G401 (cell line): ENCODE data around the gene ALDH7A1. TPM values are rescaled to one million over a fixed set of nuclear protein-coding genes. Genes with fewer than 3 reads are reported as not detected.
A peak's percentile ranks its signal among the peaks of the same experiment; 100 is the strongest.
"Not testable (repeated sequence)": the region's sequence is repeated elsewhere in the genome, so short reads cannot be mapped to it uniquely, and the experiment has no call there.

Experiments
- DNase-seq: peaks from one replicate; pipeline ENCODE4 v3.0.0-alpha.2; 2015; ENCODE audit warnings: low spot score
- in situ Hi-C: cut with HindIII; loops from 2 replicates; pipeline ENCODE4 v1.10.0; 2016; ENCODE audit warnings: low sequenced_read_pairs, mixed read lengths
- total RNA-seq: library from RNA; depleted of rRNA; stranded (reverse); fragments of >200 nt; shearing (Covaris generic); gene quantifications from 2 replicates; pipeline ENCODE4 v1.2.3, GENCODE V29; 2014

The ALDH7A1 gene
- total RNA-seq, 1 experiment from 2014 or later: 146 TPM

- no peak for DNase-seq
- in situ Hi-C loops: no loop called here
Observed at GRCh38 chr5:126599499-126599898, 4.5 kb upstream of the ALDH7A1 start.

- in situ Hi-C loops: no loop called here
Observed at GRCh38 chr5:126597156-126597555, 2.1 kb upstream of the ALDH7A1 start.

GRCh38 chr5:126595486-126596083 is 566 bp upstream of the ALDH7A1 start:
- in situ Hi-C loops: no loop called here
- no peak for DNase-seq

More at GRCh38 chr5:126597156-126597555, 2.1 kb upstream of the ALDH7A1 start:
- DNase-seq: peak; percentile 22

- no peak for DNase-seq
- in situ Hi-C loops: no loop called here
Observed at GRCh38 chr5:126591549-126591948, 3.5 kb downstream of the ALDH7A1 start.

- in situ Hi-C loops: no loop called here
- no peak for DNase-seq
Observed at GRCh38 chr5:126589536-126590297, 5.3 kb downstream of the ALDH7A1 start.

- in situ Hi-C loops: no loop called here
- no peak for DNase-seq
Observed at GRCh38 chr5:126587551-126588390, 7.2 kb downstream of the ALDH7A1 start.

- in situ Hi-C loops: no loop called here
- no peak for DNase-seq
Observed at GRCh38 chr5:126583761-126584160, 11.3 kb downstream of the ALDH7A1 start.

GRCh38 chr5:126579716-126580115 is 15.3 kb downstream of the ALDH7A1 start:
- in situ Hi-C loops: no loop called here
- no peak for DNase-seq

- DNase-seq: no peak
- in situ Hi-C loops: no loop called here
Observed at GRCh38 chr5:126577415-126577814, 17.6 kb downstream of the ALDH7A1 start.

GRCh38 chr5:126576974-126577373 is 18.0 kb downstream of the ALDH7A1 start:
- no peak for DNase-seq

GRCh38 chr5:126575644-126576043 is 19.4 kb downstream of the ALDH7A1 start:
- in situ Hi-C loops: no loop called here

More at GRCh38 chr5:126576974-126577373, 18.0 kb downstream of the ALDH7A1 start:
- in situ Hi-C loops: no loop called here

GRCh38 chr5:126568206-126568755 is 26.7 kb downstream of the ALDH7A1 start:
- in situ Hi-C loops: no loop called here
- DNase-seq: no peak

More at GRCh38 chr5:126575644-126576043, 19.4 kb downstream of the ALDH7A1 start:
- DNase-seq: no peak

- DNase-seq: no peak
- in situ Hi-C loops: no loop called here
Observed at GRCh38 chr5:126562823-126563222, 32.2 kb downstream of the ALDH7A1 start.

GRCh38 chr5:126561908-126562307 is 33.1 kb downstream of the ALDH7A1 start:
- in situ Hi-C loops: no loop called here
- DNase-seq: no peak

- DNase-seq, in situ Hi-C loops: not testable (repeated sequence)
Observed at GRCh38 chr5:126555101-126555500, 39.9 kb downstream of the ALDH7A1 start.

GRCh38 chr5:126552614-126553013 is 42.4 kb downstream of the ALDH7A1 start:
- in situ Hi-C loops: no loop called here

GRCh38 chr5:126544087-126544740 is 50.8 kb downstream of the ALDH7A1 start:
- peak; percentile 17 for DNase-seq
- in situ Hi-C loops: loop anchor here (25.0 kb wide), 1 partner anchor 182 kb away; no protein-coding TSS in a partner anchor

More at GRCh38 chr5:126552614-126553013, 42.4 kb downstream of the ALDH7A1 start:
- DNase-seq: no peak

- DNase-seq: no peak
- in situ Hi-C loops: loop anchor here (25.0 kb wide), 1 partner anchor 181 kb away; no protein-coding TSS in a partner anchor
Observed at GRCh38 chr5:126543660-126544059, 51.4 kb downstream of the ALDH7A1 start.

- DNase-seq: no peak
- in situ Hi-C loops: loop anchor here (25.0 kb wide), 1 partner anchor 181 kb away; no protein-coding TSS in a partner anchor
Observed at GRCh38 chr5:126543009-126543408, 52.0 kb downstream of the ALDH7A1 start.
